Keratinocyte (primary cell): Measurements from ENCODE around the gene GRIP1. TPM values are rescaled to one million over a fixed set of nuclear protein-coding genes. Genes with fewer than 3 reads are reported as not detected.

Experiments used
- DNase-seq: peaks from one replicate; pipeline ENCODE4 v3.0.0-alpha.2; 2011; ENCODE audit warnings: low read depth, missing footprints, low spot score
- FAIRE-seq: peaks from 2 replicates; lab custom pipeline; 2011; peaks lifted over from hg19 to GRCh38; lab: Jason Lieb, UNC
- H2AFZ ChIP-seq: 2 replicates; pipeline ENCODE4 v1.6.0; 2012; ENCODE audit warnings: low read length, control low read depth, inconsistent platforms; ENCODE audit not compliant: control insufficient read depth
- H3K27ac ChIP-seq: 2 replicates; pipeline ENCODE4 v1.5.1; 2011; ENCODE audit warnings: low read length; ENCODE audit not compliant: control insufficient read depth, insufficient read depth
- H3K27me3 ChIP-seq: 3 replicates; pipeline ENCODE4 v1.6.0; 2011; ENCODE audit warnings: low read length; ENCODE audit not compliant: control insufficient read depth, insufficient read depth; ENCODE audit errors: extremely low read depth
- H3K36me3 ChIP-seq, 2 experiments: 2 replicates in 1 of 2; 3 replicates in 1 of 2; pipeline ENCODE4 v1.5.1; 2011; ENCODE audit warnings: low read length in 2 of 2, mild to moderate bottlenecking in 1 of 2; ENCODE audit not compliant: control insufficient read depth in 2 of 2, insufficient read depth in 2 of 2; ENCODE audit errors: extremely low read depth in 1 of 2
- H3K4me1 ChIP-seq: 3 replicates; pipeline ENCODE4 v1.5.1; 2011; ENCODE audit warnings: low read length; ENCODE audit not compliant: control insufficient read depth, insufficient read depth; ENCODE audit errors: extremely low read depth
- H3K4me2 ChIP-seq: 3 replicates; pipeline ENCODE4 v1.6.0; 2011; ENCODE audit warnings: low read depth, low read length; ENCODE audit not compliant: control insufficient read depth, insufficient read depth; ENCODE audit errors: extremely low read depth
- H3K4me3 ChIP-seq, 3 experiments: fragments of 200-600 bp in 1 of 3; sonication (generic) in 1 of 3; 2 replicates in 2 of 3; 3 replicates in 1 of 3; pipeline ENCODE4 v1.5.1; 2011 to 2016; ENCODE audit warnings: low read length in 3 of 3, mild to moderate bottlenecking in 3 of 3, control low read depth in 2 of 3, inconsistent platforms in 1 of 3, low read depth in 1 of 3, mixed read lengths in 1 of 3, mixed run types in 1 of 3, moderate library complexity in 1 of 3; ENCODE audit not compliant: control insufficient read depth in 2 of 3, insufficient read depth in 2 of 3; ENCODE audit errors: extremely low read depth in 1 of 3
- H3K79me2 ChIP-seq: 2 replicates; pipeline ENCODE4 v1.6.0; 2012; ENCODE audit warnings: low read length; ENCODE audit not compliant: control insufficient read depth, insufficient read depth
- H3K9ac ChIP-seq: 3 replicates; pipeline ENCODE4 v1.6.0; 2011; ENCODE audit warnings: low read length; ENCODE audit not compliant: control insufficient read depth, insufficient read depth; ENCODE audit errors: extremely low read depth
- H3K9me1 ChIP-seq: 3 replicates; pipeline ENCODE4 v1.6.0; 2011; ENCODE audit warnings: low read length; ENCODE audit not compliant: control insufficient read depth, insufficient read depth; ENCODE audit errors: extremely low read depth
- H3K9me3 ChIP-seq: 2 replicates; pipeline ENCODE4 v1.5.1; 2012; ENCODE audit warnings: low read depth, low read length; ENCODE audit not compliant: control insufficient read depth
- H4K20me1 ChIP-seq: 3 replicates; pipeline ENCODE4 v1.6.0; 2011; ENCODE audit warnings: low read length; ENCODE audit not compliant: control insufficient read depth, insufficient read depth; ENCODE audit errors: extremely low read depth
- CTCF ChIP-seq, 3 experiments: IDR thresholded peaks in 1 of 3; conservative IDR thresholded peaks in 1 of 3; optimal IDR thresholded peaks in 1 of 3; 2 replicates in 2 of 3; 3 replicates in 1 of 3; pipeline versions ENCODE3 to v1.5.1; 2011; ENCODE audit warnings: low read length in 3 of 3, mild to moderate bottlenecking in 3 of 3, moderate library complexity in 2 of 3, control low read depth in 1 of 3, inconsistent platforms in 1 of 3; ENCODE audit not compliant: insufficient read depth in 2 of 3; ENCODE audit errors: extremely low read depth in 1 of 3
- EZH2 ChIP-seq: IDR thresholded peaks from one replicate; pipeline ENCODE4 v1.6.1; 2012; ENCODE audit warnings: inconsistent platforms, mild to moderate bottlenecking, low read length, moderate library complexity
- dilution Hi-C: fragments of 300-500 bp; cut with MboI; formaldehyde crosslinking; loops from one replicate; pipeline ENCODE4 v1.7.0; 2020; ENCODE audit warnings: low sequenced_read_pairs; ENCODE audit not compliant: extremely low pct_ligation_motif_present
- polyA plus RNA-seq, 5 experiments: library from polyadenylated mRNA; depleted of rRNA in 3 of 5; stranded (reverse) in 3 of 5; stranded (forward) in 1 of 5; unstranded in 1 of 5; fragments of >200 nt; gene quantifications; 1 replicate in 1 of 5; 2 replicates in 3 of 5; 3 replicates in 1 of 5; pipeline versions ENCODE4 v1.2.1 to v1.2.3, GENCODE V29; 2011 to 2012; ENCODE audit warnings: missing spikeins in 2 of 5, low read depth in 1 of 5, low replicate concordance in 1 of 5

Gene GRIP1
- polyA plus RNA-seq, 1 donor (not counting 4 experiments of a cell fraction or from before 2014, with no cell fraction given), result 6.7 TPM

- dilution Hi-C loops, result no loop called here
- no peak for DNase-seq
- no peak for FAIRE-seq
- Histone ChIP-seq H3K4me3 (no peak overlapping the region), H3K9ac (no peak overlapping the region), H3K9me1 (no peaks in the 10 kb centered on the region), H2AFZ (no peak overlapping the region), H3K4me2 (no peak overlapping the region), H3K27me3 (no peaks in the 10 kb centered on the region), H3K9me3 (no peaks in the 10 kb centered on the region), H3K79me2 (no peaks in the 10 kb centered on the region), H4K20me1 (peaks cover 3% of the 10 kb centered on the region), H3K4me1 (no peaks in the 10 kb centered on the region), H3K36me3 (no peaks in the 10 kb centered on the region), H3K27ac (no peak overlapping the region)
- TF ChIP-seq EZH2, result no peak
- no peak for TF ChIP-seq CTCF (optimal IDR thresholded peaks at IDR 0.05 in 1 of 3, IDR thresholded peaks at IDR 0.05 in 1 of 3, conservative IDR thresholded peaks at IDR 0.05 in 1 of 3; ENCODE audit: extremely low read depth in 1 of 3, insufficient read depth in 2 of 3, low read length in 3 of 3)
These were observed 46.2 kb upstream of the GRIP1 start for GRCh38 chr12:66725031-66725430.

GRCh38 chr12:66724616-66725015 lies 45.7 kb upstream of the GRIP1 start:
- Histone ChIP-seq H3K4me2 (no peak overlapping the region), H3K79me2 (no peaks in the 10 kb centered on the region), H2AFZ (no peak overlapping the region), H3K9me3 (no peaks in the 10 kb centered on the region), H3K27me3 (no peaks in the 10 kb centered on the region), H3K27ac (no peak overlapping the region), H3K36me3 (no peaks in the 10 kb centered on the region), H3K9me1 (no peaks in the 10 kb centered on the region), H3K4me1 (no peaks in the 10 kb centered on the region), H4K20me1 (peaks cover 3% of the 10 kb centered on the region), H3K9ac (no peak overlapping the region), H3K4me3 (no peak overlapping the region)
- DNase-seq (no peak), FAIRE-seq (no peak)
- dilution Hi-C loops, result no loop called here
- TF ChIP-seq CTCF (optimal IDR thresholded peaks at IDR 0.05 in 1 of 3, IDR thresholded peaks at IDR 0.05 in 1 of 3, conservative IDR thresholded peaks at IDR 0.05 in 1 of 3; ENCODE audit: extremely low read depth in 1 of 3, insufficient read depth in 2 of 3, low read length in 3 of 3) (no peak), EZH2 (no peak)
